WTC11 (cell line): ENCODE results near the gene FMO4.

Source experiments
- CTCF ChIP-seq: fragments of 200-600 bp; IDR thresholded peaks from 2 replicates; pipeline ENCODE4 v1.8.0; 2022; ENCODE audit warnings: antibody characterized with exemption
- TEAD4 ChIP-seq: sonication (generic); formaldehyde crosslinking; IDR thresholded peaks from 2 replicates; pipeline ENCODE4 v1.8.0; 2022; ENCODE audit warnings: mild to moderate bottlenecking, missing genetic modification reagents
- ZNF281 ChIP-seq: sonication (generic); formaldehyde crosslinking; IDR thresholded peaks from 2 replicates; pipeline ENCODE4 v1.8.0; 2023; ENCODE audit warnings: mild to moderate bottlenecking, missing genetic modification reagents

- TF ChIP-seq CTCF: no peak
- TF ChIP-seq ZNF281: no peak
- TF ChIP-seq TEAD4 (CRISPR knock-in tag): no peak
These were observed 70.5 kb downstream of the FMO4 start for GRCh38 chr1:171384496-171384895.
